Transverse colon (tissue), 4 donors: ENCODE results near the gene HIVEP3. TPM values are rescaled to one million over a fixed set of nuclear protein-coding genes. Genes with fewer than 3 reads are reported as not detected.

Experiments
- DNase-seq: peaks from one replicate; pipeline ENCODE4 v3.0.0-alpha.2; 2019
- H3K27ac ChIP-seq, 4 donors: fragments of 200-600 bp; sonication (generic); 2 replicates each; pipeline ENCODE4 v1.5.1; 2016 to 2018; ENCODE audit warnings: inconsistent platforms in 4 of 4
- H3K27me3 ChIP-seq: fragments of 200-600 bp; sonication (generic); 2 replicates; pipeline ENCODE4 v1.5.1; 2017; ENCODE audit warnings: inconsistent platforms
- H3K36me3 ChIP-seq, 4 donors: fragments of 200-600 bp; sonication (generic); 2 replicates each; pipeline ENCODE4 v1.5.1; 2017 to 2019; ENCODE audit warnings: inconsistent platforms in 4 of 4
- H3K4me1 ChIP-seq, 4 donors: fragments of 200-600 bp; sonication (generic); 2 replicates each; pipeline ENCODE4 v1.5.1; 2017 to 2020; ENCODE audit warnings: inconsistent platforms in 4 of 4
- H3K4me3 ChIP-seq, 4 donors: fragments of 200-600 bp; sonication (generic); 1 replicate in 1 of 4; 2 replicates in 3 of 4; pipeline versions ENCODE4 v1.5.1 to v1.6.1; 2017 to 2019; ENCODE audit warnings: inconsistent platforms in 4 of 4
- H3K9me3 ChIP-seq, 2 donors: fragments of 200-600 bp; sonication (generic); 2 replicates each; pipeline ENCODE4 v1.5.1; 2017 to 2019; ENCODE audit warnings: inconsistent platforms in 2 of 2
- EP300 ChIP-seq: sonication (generic); formaldehyde crosslinking; IDR thresholded peaks from one replicate; pipeline ENCODE4 v1.6.1; 2017; ENCODE audit warnings: antibody characterized with exemption, low read depth
- POLR2A ChIP-seq: fragments of 450-650 bp; IDR thresholded peaks from one replicate; pipeline ENCODE4 v1.6.1; 2016; ENCODE audit warnings: antibody characterized with exemption, mild to moderate bottlenecking, moderate library complexity
- POLR2AphosphoS5 ChIP-seq, 3 donors: sonication (generic); formaldehyde crosslinking; IDR thresholded peaks; one replicate each; pipeline ENCODE4 v1.6.1; 2016; ENCODE audit warnings: antibody characterized with exemption in 3 of 3
- WGBS, 2 donors: methylation state at CpG; one replicate each; pipeline ENCODE4 v1.1.5; 2018; ENCODE audit warnings: low coverage in 1 of 2; 5-methylcytosine and 5-hydroxymethylcytosine counted together
- in situ Hi-C, 4 donors: fragments of 200-750 bp; cut with MboI; loops; one replicate each; pipeline versions ENCODE4 v1.15.0 to v1.15.1; 2017; ENCODE audit warnings: low sequenced_read_pairs in 3 of 4, low pct_ligation_motif_present in 1 of 4, low pct_unique_long_range_greater_than_20kb in 1 of 4
- intact Hi-C: fragments of 100-400 bp; cut with DNase I; formaldehyde crosslinking; loops from one replicate; pipeline ENCODE4 v1.15.1; 2023; ENCODE audit warnings: low total_unique reads
- total RNA-seq, 4 donors: library from RNA; depleted of rRNA; stranded (reverse); fragments of >200 nt; gene quantifications; one replicate each; pipeline ENCODE4 v1.1.0, GENCODE V29; 2016
- TF ChIP-seq, protein P1 (sequence below), 5 experiments: fragments of 200-600 bp in 3 of 5; fragments of 450-650 bp in 2 of 5; sonication (generic) in 3 of 5; IDR thresholded peaks; 1 replicate in 2 of 5; 2 replicates in 3 of 5; pipeline ENCODE4 v1.5.1; 2016 to 2017; ENCODE audit warnings: antibody characterized with exemption in 5 of 5, inconsistent platforms in 3 of 5, mild to moderate bottlenecking in 2 of 5, moderate library complexity in 1 of 5

HIVEP3 gene
- total RNA-seq, 4 donors from 2014 or later = 3.7 to 15.0 (median 5.2) TPM

DNA sequence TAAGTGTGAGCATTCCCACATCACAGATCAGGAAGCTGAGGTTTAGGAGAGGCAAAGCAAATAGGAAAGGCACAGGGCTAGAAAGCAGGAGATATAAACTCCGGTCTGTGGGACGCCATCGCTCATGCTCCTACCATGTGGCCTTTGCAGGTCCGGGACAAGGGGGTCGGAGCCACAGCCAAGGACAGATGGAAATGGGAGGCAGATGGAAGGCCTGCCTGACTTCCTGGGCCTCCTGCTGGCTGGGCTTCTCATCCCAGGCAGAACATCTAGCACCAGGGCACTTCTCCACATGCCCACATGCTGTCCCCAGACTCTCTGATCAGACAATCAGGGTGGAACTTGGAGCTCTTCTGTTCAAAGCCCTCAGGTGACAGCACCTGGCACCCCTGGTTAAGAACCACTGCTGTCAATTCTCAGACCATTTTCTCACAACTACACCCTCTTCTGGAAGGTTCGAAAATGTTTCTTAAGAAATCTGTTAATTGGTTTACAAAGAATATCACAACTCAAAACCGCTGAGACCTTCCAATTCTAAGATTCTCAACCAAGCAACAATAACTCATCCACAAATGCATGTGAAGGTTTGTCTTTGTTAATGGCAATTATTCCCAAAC lies 260.9 kb downstream of the HIVEP3 start:
- H3K4me1 ChIP-seq = peaks cover 6 to 17% (median 12%) of the 10 kb centered on the region in 4 donors
- in situ Hi-C loops (no loop called here), intact Hi-C loops (no loop called here)
- WGBS, 2 donors = 85 to 95% methylated on average over 2 to 7 of the region's 7 CpGs
- H3K27ac ChIP-seq = no peak overlapping the region
- H3K27me3 ChIP-seq = peaks cover 16% of the 10 kb centered on the region
- no peak overlapping the region for H3K4me3 ChIP-seq
- no peak for DNase-seq
- H3K9me3 ChIP-seq = no peaks in the 10 kb centered on the region
- no peaks in the 10 kb centered on the region for H3K36me3 ChIP-seq
- TF ChIP-seq POLR2A (no peak), POLR2AphosphoS5 (IDR thresholded peaks at IDR 0.05) (no peak)

DNA sequence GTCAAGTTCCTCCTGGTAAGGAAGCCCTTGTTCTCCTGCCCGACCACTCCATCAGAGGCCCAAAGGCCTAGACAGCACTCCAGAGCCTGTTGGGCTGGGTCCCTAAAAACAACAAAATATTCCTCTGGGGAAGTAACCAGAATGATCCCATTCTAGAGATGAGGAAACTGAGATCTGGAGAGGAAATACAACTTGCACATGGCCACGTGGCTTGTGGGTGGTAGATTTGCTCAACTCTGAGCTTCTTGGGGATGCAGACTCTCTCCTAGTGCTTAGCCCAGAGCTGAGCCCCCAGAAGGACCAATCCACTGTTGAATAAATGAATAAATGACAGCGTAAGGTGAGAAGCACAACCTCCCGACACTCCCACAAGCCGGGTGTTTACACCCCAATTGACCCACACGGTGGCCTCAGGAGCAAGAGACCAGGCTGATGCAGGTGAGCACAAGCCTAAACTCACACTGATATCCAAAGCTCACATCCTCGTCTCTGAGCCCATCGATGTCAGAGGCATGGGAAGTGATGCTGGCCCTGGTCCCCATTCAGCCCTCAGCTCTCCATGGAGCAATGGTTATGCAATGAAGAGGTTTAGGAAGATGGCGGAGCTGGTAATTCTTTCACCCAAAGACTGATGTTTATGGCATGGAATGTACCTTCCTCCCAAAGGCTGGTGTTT lies 261.8 kb downstream of the HIVEP3 start:
- intact Hi-C loops = no loop called here
- DNase-seq = no peak
- 83 to 93% methylated on average over 3 to 9 of the region's 9 CpGs for WGBS, 2 donors

DNA sequence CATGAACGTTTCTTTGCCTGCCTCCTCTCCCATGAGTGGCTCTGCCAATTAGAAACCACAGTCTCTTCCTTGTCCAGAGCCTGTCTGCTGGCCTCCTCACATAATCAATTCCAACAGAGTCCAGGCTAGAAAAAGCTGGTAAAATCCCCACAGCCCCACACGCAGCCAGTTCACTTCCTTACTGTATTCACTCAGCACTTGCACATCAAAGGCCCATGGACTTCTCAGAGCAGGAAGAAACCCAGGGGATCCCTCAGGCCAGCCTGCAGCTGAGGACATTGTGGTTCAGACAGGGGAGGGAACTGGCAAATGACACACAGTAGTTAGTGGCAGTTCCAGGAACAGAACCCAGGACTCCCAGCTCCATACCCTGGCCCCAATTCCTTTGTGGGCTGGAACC lies 262.7 kb downstream of the HIVEP3 start:
- no peak for TF ChIP-seq POLR2AphosphoS5 (IDR thresholded peaks at IDR 0.05)
- no peak for TF ChIP-seq POLR2A
- peaks cover 6% of the 10 kb centered on the region for H3K27me3 ChIP-seq
- H3K4me1 ChIP-seq = peaks cover 0 to 4% (median 2%) of the 10 kb centered on the region in 4 donors
- intact Hi-C loops (no loop called here), in situ Hi-C loops (no loop called here)
- DNase-seq = no peak
- WGBS, 2 donors = 49 to 50% methylated on average over 1 to 2 of the region's 2 CpGs
- H3K27ac ChIP-seq = no peak overlapping the region
- no peaks in the 10 kb centered on the region for H3K9me3 ChIP-seq
- H3K4me3 ChIP-seq = no peak overlapping the region
- H3K36me3 ChIP-seq = no peaks in the 10 kb centered on the region

More for the DNA sequence above, 261.8 kb downstream of the HIVEP3 start:
- H3K4me1 ChIP-seq = peaks cover 6 to 11% (median 9%) of the 10 kb centered on the region in 4 donors
- no peaks in the 10 kb centered on the region for H3K36me3 ChIP-seq
- H3K9me3 ChIP-seq = no peaks in the 10 kb centered on the region
- no peak overlapping the region for H3K4me3 ChIP-seq
- TF ChIP-seq POLR2AphosphoS5 (IDR thresholded peaks at IDR 0.05) (no peak), POLR2A (no peak), EP300 (no peak)
- TF ChIP-seq, protein P1, sequence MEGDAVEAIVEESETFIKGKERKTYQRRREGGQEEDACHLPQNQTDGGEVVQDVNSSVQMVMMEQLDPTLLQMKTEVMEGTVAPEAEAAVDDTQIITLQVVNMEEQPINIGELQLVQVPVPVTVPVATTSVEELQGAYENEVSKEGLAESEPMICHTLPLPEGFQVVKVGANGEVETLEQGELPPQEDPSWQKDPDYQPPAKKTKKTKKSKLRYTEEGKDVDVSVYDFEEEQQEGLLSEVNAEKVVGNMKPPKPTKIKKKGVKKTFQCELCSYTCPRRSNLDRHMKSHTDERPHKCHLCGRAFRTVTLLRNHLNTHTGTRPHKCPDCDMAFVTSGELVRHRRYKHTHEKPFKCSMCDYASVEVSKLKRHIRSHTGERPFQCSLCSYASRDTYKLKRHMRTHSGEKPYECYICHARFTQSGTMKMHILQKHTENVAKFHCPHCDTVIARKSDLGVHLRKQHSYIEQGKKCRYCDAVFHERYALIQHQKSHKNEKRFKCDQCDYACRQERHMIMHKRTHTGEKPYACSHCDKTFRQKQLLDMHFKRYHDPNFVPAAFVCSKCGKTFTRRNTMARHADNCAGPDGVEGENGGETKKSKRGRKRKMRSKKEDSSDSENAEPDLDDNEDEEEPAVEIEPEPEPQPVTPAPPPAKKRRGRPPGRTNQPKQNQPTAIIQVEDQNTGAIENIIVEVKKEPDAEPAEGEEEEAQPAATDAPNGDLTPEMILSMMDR (IDR thresholded peaks at IDR 0.05) = no peak
- peaks cover 11% of the 10 kb centered on the region for H3K27me3 ChIP-seq
- no peak overlapping the region for H3K27ac ChIP-seq
- in situ Hi-C loops = no loop called here

DNA sequence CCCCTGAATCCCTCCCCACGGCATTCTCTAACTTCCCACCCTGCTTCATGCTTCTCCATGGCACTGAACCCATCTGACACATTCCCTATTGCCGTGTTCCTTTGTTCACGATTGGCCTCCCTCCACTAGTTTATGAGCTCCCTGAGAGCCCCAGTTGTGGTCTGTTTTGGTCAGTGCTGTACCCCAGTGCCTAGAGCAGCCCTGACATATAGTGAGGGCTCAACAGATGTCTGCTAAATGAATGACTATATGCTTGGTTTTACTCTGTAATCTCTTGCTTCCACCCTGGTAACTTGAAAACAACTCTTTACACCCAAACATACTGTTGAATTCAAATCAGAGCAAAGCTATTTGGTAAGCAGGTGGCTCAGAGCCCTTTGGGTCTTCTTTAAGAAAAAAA lies 263.1 kb downstream of the HIVEP3 start:
- Histone ChIP-seq H3K27me3 (peaks cover 2% of the 10 kb centered on the region), H3K9me3 (no peaks in the 10 kb centered on the region), H3K4me1 (no peaks in the 10 kb centered on the region), H3K4me3 (no peak overlapping the region), H3K36me3 (no peaks in the 10 kb centered on the region), H3K27ac (no peak overlapping the region)
- WGBS, 2 donors = 87 to 100% methylated on average over 1 to 3 of the region's 3 CpGs
- in situ Hi-C loops = no loop called here
- no peak for TF ChIP-seq POLR2AphosphoS5 (IDR thresholded peaks at IDR 0.05)
- TF ChIP-seq EP300 = no peak
- TF ChIP-seq POLR2A = no peak
- TF ChIP-seq, protein P1 (IDR thresholded peaks at IDR 0.05) = no peak
- DNase-seq = no peak
- intact Hi-C loops = no loop called here

DNA sequence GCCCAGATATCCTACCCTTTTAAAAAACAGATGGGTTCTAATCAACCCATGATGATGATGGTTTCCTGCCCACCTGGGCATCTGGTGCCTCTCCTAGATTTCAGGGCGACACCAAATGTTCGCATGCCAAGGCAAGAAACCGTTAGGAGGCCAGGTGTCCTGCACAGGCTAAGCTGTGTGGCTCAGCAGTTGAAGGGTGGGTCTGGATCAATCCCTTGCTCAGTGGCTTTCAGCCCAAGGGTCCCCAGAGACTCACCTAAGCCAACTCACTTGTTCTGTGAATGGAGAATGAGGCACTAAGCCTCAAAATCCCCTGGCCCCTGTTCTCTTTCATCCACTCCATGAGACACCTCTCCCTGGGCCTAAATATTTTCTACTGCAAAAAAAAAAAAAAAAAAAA lies 265.1 kb downstream of the HIVEP3 start:
- H3K9me3 ChIP-seq = no peaks in the 10 kb centered on the region
- H3K4me3 ChIP-seq = no peak overlapping the region
- no peaks in the 10 kb centered on the region for H3K36me3 ChIP-seq
- DNase-seq = no peak
- in situ Hi-C loops = no loop called here
- no peaks in the 10 kb centered on the region for H3K27me3 ChIP-seq
- TF ChIP-seq POLR2AphosphoS5 (IDR thresholded peaks at IDR 0.05) (no peak), EP300 (no peak), POLR2A (no peak)
- TF ChIP-seq, protein P1 (IDR thresholded peaks at IDR 0.05) = no peak
- H3K4me1 ChIP-seq = peaks cover 0 to 3% (median 0%) of the 10 kb centered on the region in 4 donors
- whole genome bisulfite sequencing, 2 donors = 87 to 89% methylated on average over 3 of the region's 3 CpGs
- intact Hi-C loops = no loop called here
- no peak overlapping the region for H3K27ac ChIP-seq
